Activated CD8-positive, alpha-beta memory T cell treated with anti-CD3 and anti-CD28 coated beads for 24 hours (primary cell): ENCODE data around the gene PURA.
"Not testable (repeated sequence)": the region's sequence is repeated elsewhere in the genome, so short reads cannot be mapped to it uniquely, and the experiment has no call there.

Experiments
- DNase-seq: peaks from one replicate; pipeline ENCODE4 v3.0.0-alpha.2; 2020

The PURA gene

GRCh38 chr5:140141241-140141640 lies 27.3 kb downstream of the PURA start:
- DNase-seq = no peak

- no peak for DNase-seq
Observed at GRCh38 chr5:140142246-140142645, 28.3 kb downstream of the PURA start.

GRCh38 chr5:140142856-140143255 lies 28.9 kb downstream of the PURA start:
- no peak for DNase-seq

DNA sequence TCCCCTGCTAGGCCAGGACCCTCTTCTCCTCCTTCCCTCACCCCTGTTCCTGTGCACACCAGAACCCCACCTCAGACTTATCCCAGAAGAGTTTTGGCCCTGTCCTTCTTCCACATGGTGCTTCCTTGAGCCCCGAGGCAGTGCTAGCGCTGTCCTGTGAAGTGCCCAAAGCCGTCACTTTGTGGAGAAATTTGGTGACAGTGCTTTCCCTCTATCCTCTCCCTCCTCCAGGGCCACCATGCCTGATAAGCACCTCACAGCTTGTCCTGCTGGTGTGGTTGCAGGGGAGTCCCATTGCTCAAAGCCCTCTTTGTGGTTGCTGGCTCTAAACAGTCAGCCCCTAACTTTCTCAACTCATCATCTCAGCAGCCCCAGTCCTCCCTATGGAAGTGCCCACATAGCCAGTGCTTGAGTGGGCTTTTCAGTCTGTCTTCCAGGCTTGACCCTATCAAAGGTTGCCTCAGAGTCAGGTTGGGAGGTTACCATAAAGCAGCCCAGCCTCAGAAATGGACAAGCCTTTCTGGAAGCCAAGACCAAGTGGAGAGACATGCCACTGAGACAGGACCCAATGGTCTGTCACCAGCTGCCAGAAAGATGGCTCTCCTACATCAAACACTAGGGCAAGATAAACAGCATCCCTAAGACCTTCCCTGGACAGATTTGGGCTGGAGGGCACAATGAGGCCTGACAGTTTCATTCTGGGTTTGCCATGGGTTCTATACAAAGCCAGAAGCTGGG lies 29.8 kb downstream of the PURA start:
- DNase-seq = no peak

GRCh38 chr5:140145256-140145655 lies 31.3 kb downstream of the PURA start:
- no peak for DNase-seq

GRCh38 chr5:140145818-140146522 lies 32.1 kb downstream of the PURA start:
- peak; percentile 81 for DNase-seq

GRCh38 chr5:140146523-140146842 lies 32.6 kb downstream of the PURA start:
- no peak for DNase-seq

DNA sequence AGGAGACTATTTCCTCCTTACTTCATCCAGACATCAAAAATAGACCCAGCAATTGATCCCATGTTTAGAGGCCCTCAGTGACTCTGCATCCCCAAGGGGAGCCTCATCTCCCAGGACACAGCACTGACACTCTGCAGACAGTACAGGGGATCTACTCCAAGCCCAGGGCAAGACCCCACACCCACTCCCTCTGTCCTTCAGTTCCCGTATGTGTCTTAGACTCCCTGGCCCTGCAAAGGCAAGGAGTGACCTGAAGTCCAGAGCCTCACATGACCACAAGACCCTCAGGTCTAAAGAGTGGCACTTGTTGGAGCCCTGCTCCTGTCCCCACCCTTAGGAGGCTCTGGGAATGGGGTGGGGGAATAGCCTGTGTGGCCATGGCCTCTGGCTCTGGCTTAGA lies 33.6 kb downstream of the PURA start:
- no peak for DNase-seq

DNA sequence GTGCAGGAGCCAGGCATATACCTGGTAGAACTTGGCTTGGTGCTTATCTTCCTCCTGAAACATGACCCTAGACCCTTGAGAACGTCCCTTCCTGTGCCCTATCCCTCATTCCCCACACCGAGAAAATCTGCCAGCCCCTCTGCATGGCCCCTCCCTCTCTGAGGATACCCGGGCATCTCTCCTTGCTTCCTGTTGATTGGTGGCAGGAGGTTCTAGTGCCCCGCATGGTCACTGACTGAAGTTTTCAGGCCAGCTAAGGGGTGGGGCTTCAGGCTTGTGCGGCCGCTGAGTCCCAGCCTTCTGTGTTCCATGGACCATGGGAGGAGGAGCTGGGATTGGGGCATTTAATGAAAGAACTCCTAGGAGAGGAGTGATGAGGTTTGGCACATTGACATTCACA lies 34.6 kb downstream of the PURA start:
- DNase-seq = no peak

DNA sequence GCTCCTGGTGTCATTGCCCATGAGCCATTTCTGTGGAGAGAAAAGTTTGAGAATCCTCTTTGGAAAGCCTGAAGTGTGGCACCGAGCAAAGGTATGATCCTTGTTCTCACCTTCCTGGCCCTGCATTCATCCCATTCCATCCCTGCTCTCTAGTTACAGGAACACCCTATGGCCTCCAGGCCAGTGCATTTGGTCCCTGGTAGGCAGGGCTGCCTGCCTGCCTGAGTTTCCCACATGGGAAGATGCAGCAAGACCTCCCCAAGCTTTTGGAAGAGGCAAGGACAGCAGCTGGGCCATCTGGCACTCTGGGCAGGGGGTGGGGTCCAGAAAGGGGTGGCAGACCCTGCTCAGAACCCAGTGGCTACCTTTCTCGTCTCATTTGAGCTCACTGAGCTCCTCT lies 36.3 kb downstream of the PURA start:
- peak; percentile 42 for DNase-seq

- DNase-seq = no peak
Observed at GRCh38 chr5:140151144-140152021, 37.5 kb downstream of the PURA start.

GRCh38 chr5:140152022-140152999 lies 38.4 kb downstream of the PURA start:
- no peak for DNase-seq

DNA sequence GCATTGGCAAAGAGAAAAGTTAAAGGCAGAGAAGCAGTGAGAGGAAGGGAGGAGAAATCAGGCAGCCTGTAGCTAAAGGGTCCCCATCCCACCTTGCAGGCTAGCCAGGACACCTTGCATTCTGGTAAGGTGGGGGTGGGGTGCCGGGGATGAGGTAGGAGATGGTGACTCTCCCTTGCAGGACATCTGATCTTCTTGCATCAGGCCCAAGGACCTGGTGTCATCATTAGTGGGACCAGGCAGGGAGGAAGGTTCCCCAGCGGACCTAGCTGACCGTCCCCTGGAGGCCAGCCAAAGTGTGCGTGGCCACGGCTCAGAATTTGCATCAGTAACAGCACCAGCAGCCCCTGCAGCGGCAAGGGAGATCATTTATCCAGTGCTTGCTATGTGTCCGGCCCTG lies 39.3 kb downstream of the PURA start:
- no peak for DNase-seq

DNA sequence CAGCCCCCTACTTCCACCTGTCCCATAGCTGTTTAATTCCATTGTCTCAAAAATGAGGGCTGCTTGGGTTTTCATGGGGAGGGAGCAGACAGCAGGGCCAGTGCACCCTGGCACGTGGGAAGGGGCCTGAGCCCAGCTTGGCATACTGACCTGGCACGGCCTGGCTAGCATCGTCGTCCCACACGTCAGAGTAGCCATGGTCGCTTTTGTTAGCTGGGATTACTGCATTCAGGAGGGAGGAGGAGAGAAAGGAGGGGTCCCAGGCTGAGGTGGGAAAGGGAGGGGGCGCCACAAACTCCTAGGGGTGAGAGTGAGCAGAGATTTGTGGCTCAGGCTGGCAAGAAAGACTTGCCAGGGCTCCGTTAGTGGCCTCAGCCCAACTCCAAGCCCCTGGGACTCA lies 40.0 kb downstream of the PURA start:
- no peak for DNase-seq

GRCh38 chr5:140154710-140155381 lies 40.9 kb downstream of the PURA start:
- not testable (repeated sequence) for DNase-seq

DNA sequence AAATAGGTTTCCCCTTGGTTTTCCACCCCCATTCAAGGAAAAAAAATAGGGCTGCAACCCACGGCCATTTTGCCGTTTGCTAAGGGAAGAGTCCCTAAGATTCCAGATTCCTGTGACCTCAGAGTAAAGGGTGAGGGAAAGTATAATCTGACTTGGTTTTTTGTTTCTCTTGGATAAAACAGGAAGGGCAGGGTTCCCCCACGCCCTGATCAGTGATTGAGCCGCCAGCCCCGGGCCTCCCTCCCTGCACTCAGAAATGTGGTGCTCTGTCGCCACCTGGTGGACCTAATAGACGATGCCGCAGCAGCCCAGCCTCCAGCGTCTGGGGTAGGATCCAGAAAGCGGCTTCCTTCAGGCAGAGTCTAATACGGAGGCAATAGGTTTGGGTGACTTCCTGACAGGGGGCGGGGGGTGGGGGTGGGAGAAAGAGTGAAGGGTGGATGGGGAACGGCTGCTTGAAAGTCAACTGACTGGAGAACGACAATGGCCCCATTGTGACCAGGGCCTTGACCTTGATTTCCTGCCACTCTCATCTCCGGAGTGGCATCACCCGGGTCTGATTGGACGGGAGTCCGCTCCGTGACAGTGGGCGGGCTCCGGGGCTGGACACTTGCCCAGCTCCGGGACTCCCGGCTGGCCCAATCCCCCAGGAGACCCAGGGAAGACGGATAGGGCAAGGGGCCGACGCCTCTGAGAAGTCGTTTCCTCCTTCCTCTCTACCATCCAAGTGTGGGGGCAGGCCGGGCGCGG lies 43.3 kb downstream of the PURA start:
- peak; percentile 93 for DNase-seq

- DNase-seq = no peak
Observed at GRCh38 chr5:140159014-140159927, 45.4 kb downstream of the PURA start.

DNA sequence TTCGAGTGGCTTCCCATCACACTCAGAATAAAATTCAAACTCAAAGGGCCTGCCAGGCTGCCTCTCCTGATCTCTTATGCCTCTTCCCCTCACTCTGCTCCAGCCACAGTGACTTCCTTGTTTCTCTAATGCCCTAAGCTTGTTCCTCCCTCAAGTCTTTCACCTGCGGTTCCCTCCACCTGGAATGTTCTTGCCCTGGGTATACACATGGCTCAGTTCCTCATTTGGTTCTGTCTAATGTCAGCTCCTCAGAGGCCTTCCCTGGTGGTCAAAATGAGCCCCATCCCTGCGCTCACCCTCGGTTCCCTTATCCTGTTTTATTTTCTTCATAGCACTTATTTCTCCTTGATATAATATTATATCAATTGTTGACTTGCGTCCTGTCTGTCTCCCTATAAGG lies 48.4 kb downstream of the PURA start:
- DNase-seq = no peak

GRCh38 chr5:140162781-140163180 lies 48.9 kb downstream of the PURA start:
- DNase-seq = no peak
